ENCODE measurements around the gene SH3RF2.
"Not testable (repeated sequence)": the region's sequence is repeated elsewhere in the genome, so short reads cannot be mapped to it uniquely, and the experiment has no call there.

SH3RF2 gene

DNA sequence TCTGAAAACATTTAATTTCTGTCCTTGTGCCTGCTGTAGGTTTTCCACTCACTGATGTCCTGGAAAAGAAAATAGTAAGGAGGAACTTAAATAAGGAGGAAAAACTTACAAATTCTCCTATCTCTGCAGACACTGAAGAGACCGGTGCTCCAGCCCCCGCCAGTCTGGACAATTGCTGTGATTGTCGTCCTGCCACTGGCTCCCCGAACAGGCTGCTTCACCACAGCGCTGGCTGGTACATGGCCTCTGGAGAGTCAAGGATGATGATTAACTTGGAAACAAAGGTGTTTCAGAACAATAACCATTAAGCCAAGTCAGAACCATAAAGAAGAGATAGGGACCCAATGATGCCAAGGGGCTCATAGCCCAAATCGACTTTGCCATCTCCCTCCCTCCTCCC lies 161.7 kb downstream of the SH3RF2 start:
- DNase-seq: no peak

GRCh38 chr5:146101646-146102045 lies 165.3 kb downstream of the SH3RF2 start:
- no peak for DNase-seq

- no peak for DNase-seq
Measured at GRCh38 chr5:146103594-146103993, 167.2 kb downstream of the SH3RF2 start.

DNA sequence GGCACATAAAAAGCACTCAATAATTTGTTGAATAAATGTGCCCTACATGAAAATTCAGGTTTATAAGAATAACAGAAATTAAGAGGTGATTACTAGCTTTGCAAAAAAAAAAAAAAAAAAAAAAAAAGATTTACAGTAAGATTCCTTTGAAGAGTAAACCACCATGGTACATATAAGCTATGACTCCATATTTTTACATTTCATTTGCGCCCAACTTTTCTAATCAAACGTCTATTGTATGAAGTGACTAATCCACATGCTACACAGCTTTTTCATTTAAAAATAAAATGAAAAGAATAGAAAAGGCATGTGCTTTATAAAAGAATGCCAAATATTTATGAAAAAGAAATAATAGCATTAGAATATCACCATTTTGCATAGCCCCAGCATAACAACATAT lies 169.1 kb downstream of the SH3RF2 start, which contains the start of gene PLAC8L1:
PLAC8L1 (minus strand) TSS at position 101 of the 400 bp plus-strand sequence. CDS start 1,266 bp downstream, outside the sequence.
- no peak for DNase-seq

- no peak for DNase-seq
Measured at GRCh38 chr5:146107901-146108300, 171.5 kb downstream of the SH3RF2 start.

GRCh38 chr5:146108870-146109269 lies 172.5 kb downstream of the SH3RF2 start:
- not testable (repeated sequence) for DNase-seq

DNA sequence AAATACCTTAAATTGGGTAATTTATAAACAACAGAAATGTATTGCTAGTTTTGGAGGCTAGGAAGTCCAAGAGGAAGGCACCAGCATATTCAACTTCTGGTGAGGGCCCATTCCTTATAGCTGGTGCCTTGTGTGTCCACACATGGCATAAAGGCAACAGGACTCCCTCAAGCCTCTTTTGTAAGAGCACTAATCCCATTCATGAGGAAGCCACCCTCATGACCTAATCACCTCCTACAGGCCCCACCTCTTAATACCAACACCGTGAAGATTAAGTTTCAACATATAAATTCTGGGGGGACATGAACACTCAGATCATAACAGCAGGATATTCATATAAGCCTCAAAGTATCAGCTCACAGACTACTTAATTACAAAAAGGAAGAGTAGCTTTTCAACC lies 173.0 kb downstream of the SH3RF2 start:
- no peak for DNase-seq

- no peak for DNase-seq
Measured at GRCh38 chr5:146111409-146111808, 175.0 kb downstream of the SH3RF2 start.

GRCh38 chr5:146112476-146112875 lies 176.1 kb downstream of the SH3RF2 start:
- DNase-seq: no peak

Data from NCI-H187 treated with DMSO at 0.1 percent for 48 hours (cell line).